ENCODE data around the gene RAB14. TPM values are rescaled to one million over a fixed set of nuclear protein-coding genes. Genes with fewer than 3 reads are reported as not detected.

RAB14 gene
- total and polyA plus RNA-seq, 7 experiments from 2014 or later, result 30.5 to 66.5 (median 46.4) TPM

GRCh38 chr9:121171236-121171635, 30.4 kb downstream of the RAB14 start:
- intact Hi-C loops (cut with micrococcal nuclease), result loop anchor here in 1 of 2 donors (10.0 kb wide), 1 partner anchor 406 kb away; no protein-coding TSS in a partner anchor
- Mint-ChIP-seq H3K9me3 (no peaks in the 10 kb centered on the region), H3K27me3 (no peaks in the 10 kb centered on the region), H3K36me3 (peaks cover 4 to 75% (median 50%) of the 10 kb centered on the region in 5 donors), H3K27ac (peak overlapping the region in 6 of 9 donors; percentile 1 to 77 (median 53)), H3K4me1 (peaks cover 10 to 28% (median 25%) of the 10 kb centered on the region in 7 donors), H3K4me3 (no peak overlapping the region)
- DNase-seq (no peak), ATAC-seq (no peak)
- peaks cover 0 to 23% of the 10 kb centered on the region in 2 donors for H3K4me1 ChIP-seq (ENCODE audit: control insufficient read depth in 2 of 2, insufficient read depth in 2 of 2, low read length in 2 of 2)
- POLR2A ChIA-PET, result interaction anchor here (0.8 to 2.5 kb wide), 5 partner anchors 9 to 95 kb away, joined by 3 to 9 read pairs (median 3); no protein-coding TSS in a partner anchor
- peaks cover 8 to 94% (median 28%) of the 10 kb centered on the region in 3 experiments for H3K36me3 ChIP-seq (ENCODE audit: control insufficient read depth in 2 of 3, insufficient read depth in 3 of 3, low read length in 3 of 3)
- H3K9me3 ChIP-seq (ENCODE audit: control insufficient read depth in 2 of 3, low read length in 3 of 3), result no peaks in the 10 kb centered on the region
- no peaks in the 10 kb centered on the region for H3K27me3 ChIP-seq (ENCODE audit: control insufficient read depth in 2 of 2, insufficient read depth in 2 of 2, low read length in 2 of 2)
- H3K4me3 ChIP-seq (ENCODE audit: low read length), result no peak overlapping the region
- CTCF ChIA-PET, result interaction anchor here (1.1 to 1.2 kb wide), 2 partner anchors 15 to 64 kb away, joined by 3 to 5 read pairs; no protein-coding TSS in a partner anchor
- H3K27ac ChIP-seq (ENCODE audit: low read depth, low read length), result no peak overlapping the region

GRCh38 chr9:121169094-121169601, 32.5 kb downstream of the RAB14 start:
- H3K27me3 Mint-ChIP-seq, result no peaks in the 10 kb centered on the region
- H3K9me3 Mint-ChIP-seq, result no peaks in the 10 kb centered on the region
- ChIA-PET CTCF (interaction anchor here (0.5 to 2.6 kb wide), 10 partner anchors 9 to 390 kb away, joined by 3 to 11 read pairs (median 4); partner anchors contain the start of gene RAB14), POLR2A (interaction anchor here (0.8 to 2.6 kb wide), 6 partner anchors 10 to 47 kb away, joined by 3 to 10 read pairs (median 6); partner anchors contain the start of gene RAB14)
- no peak overlapping the region for H3K4me3 ChIP-seq (ENCODE audit: low read length)
- peaks cover 4 to 69% (median 44%) of the 10 kb centered on the region in 5 donors for H3K36me3 Mint-ChIP-seq
- H3K27ac ChIP-seq (ENCODE audit: low read depth, low read length), result peak overlapping the region; percentile 67
- H3K27me3 ChIP-seq (ENCODE audit: control insufficient read depth in 2 of 2, insufficient read depth in 2 of 2, low read length in 2 of 2), result no peaks in the 10 kb centered on the region
- H3K4me1 Mint-ChIP-seq, result peaks cover 10 to 29% (median 25%) of the 10 kb centered on the region in 7 donors
- peak overlapping the region; percentile 38 to 94 (median 84) for H3K27ac Mint-ChIP-seq
- no peaks in the 10 kb centered on the region for H3K9me3 ChIP-seq (ENCODE audit: control insufficient read depth in 2 of 3, low read length in 3 of 3)
- ATAC-seq (peak; percentile 85), DNase-seq (peak in 7 of 9 donors; percentile 20 to 46 (median 41))
- peaks cover 0 to 23% of the 10 kb centered on the region in 2 donors for H3K4me1 ChIP-seq (ENCODE audit: control insufficient read depth in 2 of 2, insufficient read depth in 2 of 2, low read length in 2 of 2)
- H3K36me3 ChIP-seq (ENCODE audit: control insufficient read depth in 2 of 3, insufficient read depth in 3 of 3, low read length in 3 of 3), result peaks cover 16 to 93% (median 40%) of the 10 kb centered on the region in 3 experiments
- H3K4me3 Mint-ChIP-seq, result peak overlapping the region in 7 of 10 donors; percentile 21 to 70 (median 53)
- intact Hi-C loops (cut with micrococcal nuclease), result loop anchor here (1.0 to 5.0 kb wide), 4 partner anchors 33 to 62 kb away; partner anchors contain the start of gene RAB14 (in 1 of the 2)

GRCh38 chr9:121168052-121168451, 33.6 kb downstream of the RAB14 start:
- DNase-seq (no peak), ATAC-seq (no peak)
- intact Hi-C loops (cut with micrococcal nuclease), result loop anchor here (2.0 to 5.0 kb wide), 3 partner anchors 34 to 61 kb away; partner anchors contain the start of gene RAB14 (in 1 of the 2)
- Mint-ChIP-seq H3K36me3 (peaks cover 0 to 66% (median 40%) of the 10 kb centered on the region in 5 donors), H3K4me1 (peaks cover 10 to 30% (median 25%) of the 10 kb centered on the region in 7 donors), H3K4me3 (peak overlapping the region in 4 of 10 donors; percentile 22 to 60 (median 46)), H3K9me3 (no peaks in the 10 kb centered on the region), H3K27ac (peak overlapping the region; percentile 42 to 94 (median 84)), H3K27me3 (no peaks in the 10 kb centered on the region)
- Histone ChIP-seq H3K36me3 (ENCODE audit: control insufficient read depth in 2 of 3, insufficient read depth in 3 of 3, low read length in 3 of 3) (peaks cover 13 to 85% (median 35%) of the 10 kb centered on the region in 3 experiments), H3K4me1 (ENCODE audit: control insufficient read depth in 2 of 2, insufficient read depth in 2 of 2, low read length in 2 of 2) (peaks cover 0 to 23% of the 10 kb centered on the region in 2 donors), H3K4me3 (ENCODE audit: low read length) (no peak overlapping the region), H3K27me3 (ENCODE audit: control insufficient read depth in 2 of 2, insufficient read depth in 2 of 2, low read length in 2 of 2) (no peaks in the 10 kb centered on the region), H3K27ac (ENCODE audit: low read depth, low read length) (peak overlapping the region; percentile 67), H3K9me3 (ENCODE audit: control insufficient read depth in 2 of 3, low read length in 3 of 3) (no peaks in the 10 kb centered on the region)
- ChIA-PET POLR2A (interaction anchor here (2.4 to 2.6 kb wide), 2 partner anchors 33 to 47 kb away, joined by 9 read pairs; partner anchors contain the start of gene RAB14), CTCF (interaction anchor here (0.6 to 2.6 kb wide), 5 partner anchors 35 to 469 kb away, joined by 3 to 11 read pairs (median 5); no protein-coding TSS in a partner anchor)

GRCh38 chr9:121160025-121160424, 41.6 kb downstream of the RAB14 start:
- H3K27ac ChIP-seq (ENCODE audit: low read depth, low read length), result peak overlapping the region; percentile 1
- H3K27me3 ChIP-seq (ENCODE audit: control insufficient read depth in 2 of 2, insufficient read depth in 2 of 2, low read length in 2 of 2), result no peaks in the 10 kb centered on the region
- H3K27ac Mint-ChIP-seq, result peak overlapping the region; percentile 27 to 89 (median 76)
- intact Hi-C loops (cut with micrococcal nuclease), result loop anchor here in 1 of 2 donors (2.0 kb wide), 1 partner anchor 13 kb away; no protein-coding TSS in a partner anchor
- DNase-seq, result no peak
- no peak for ATAC-seq
- no peaks in the 10 kb centered on the region for H3K9me3 ChIP-seq (ENCODE audit: control insufficient read depth in 2 of 3, low read length in 3 of 3)
- no peak overlapping the region for H3K4me3 Mint-ChIP-seq
- H3K4me3 ChIP-seq (ENCODE audit: low read length), result no peak overlapping the region
- H3K36me3 ChIP-seq (ENCODE audit: control insufficient read depth in 2 of 3, insufficient read depth in 3 of 3, low read length in 3 of 3), result peaks cover 24 to 69% (median 41%) of the 10 kb centered on the region in 3 experiments
- POLR2A ChIA-PET, result interaction anchor here (0.7 to 1.5 kb wide), 2 partner anchors 10 to 86 kb away, joined by 3 to 6 read pairs; no protein-coding TSS in a partner anchor
- H3K4me1 ChIP-seq (ENCODE audit: control insufficient read depth in 2 of 2, insufficient read depth in 2 of 2, low read length in 2 of 2), result peaks cover 4 to 5% of the 10 kb centered on the region in 2 donors
- peaks cover 0 to 2% (median 0%) of the 10 kb centered on the region in 11 donors for H3K9me3 Mint-ChIP-seq
- peaks cover 6 to 43% (median 24%) of the 10 kb centered on the region in 7 donors for H3K4me1 Mint-ChIP-seq
- H3K36me3 Mint-ChIP-seq, result peaks cover 20 to 61% (median 47%) of the 10 kb centered on the region in 5 donors
- CTCF ChIA-PET, result interaction anchor here (0.6 to 1.2 kb wide), 2 partner anchors 22 to 537 kb away, joined by 3 to 5 read pairs; no protein-coding TSS in a partner anchor
- no peaks in the 10 kb centered on the region for H3K27me3 Mint-ChIP-seq

GRCh38 chr9:121157939-121158338, 43.7 kb downstream of the RAB14 start:
- DNase-seq, result no peak
- peaks cover 28 to 77% (median 37%) of the 10 kb centered on the region in 3 experiments for H3K36me3 ChIP-seq (ENCODE audit: control insufficient read depth in 2 of 3, insufficient read depth in 3 of 3, low read length in 3 of 3)
- no peaks in the 10 kb centered on the region for H3K9me3 ChIP-seq (ENCODE audit: control insufficient read depth in 2 of 3, low read length in 3 of 3)
- intact Hi-C loops (cut with micrococcal nuclease), result loop anchor here (2.0 to 5.0 kb wide), 3 partner anchors 15 to 36 kb away; no protein-coding TSS in a partner anchor
- peak overlapping the region in 5 of 9 donors; percentile 29 to 84 (median 40) for H3K27ac Mint-ChIP-seq
- CTCF ChIA-PET, result interaction anchor here (0.8 to 1.2 kb wide), 2 partner anchors 11 to 13 kb away, joined by 3 to 5 read pairs; no protein-coding TSS in a partner anchor
- no peak overlapping the region for H3K4me3 Mint-ChIP-seq
- peaks cover 32 to 59% (median 47%) of the 10 kb centered on the region in 5 donors for H3K36me3 Mint-ChIP-seq
- H3K4me1 ChIP-seq (ENCODE audit: control insufficient read depth in 2 of 2, insufficient read depth in 2 of 2, low read length in 2 of 2), result peaks cover 4 to 5% of the 10 kb centered on the region in 2 donors
- H3K27ac ChIP-seq (ENCODE audit: low read depth, low read length), result no peak overlapping the region
- no peak for ATAC-seq
- H3K4me3 ChIP-seq (ENCODE audit: low read length), result no peak overlapping the region
- H3K4me1 Mint-ChIP-seq, result peaks cover 6 to 45% (median 36%) of the 10 kb centered on the region in 7 donors
- H3K27me3 Mint-ChIP-seq, result no peaks in the 10 kb centered on the region
- peaks cover 0 to 2% (median 0%) of the 10 kb centered on the region in 11 donors for H3K9me3 Mint-ChIP-seq
- no peaks in the 10 kb centered on the region for H3K27me3 ChIP-seq (ENCODE audit: control insufficient read depth in 2 of 2, insufficient read depth in 2 of 2, low read length in 2 of 2)
- POLR2A ChIA-PET, result interaction anchor here (0.6 to 1.2 kb wide), 4 partner anchors 8 to 373 kb away, joined by 3 to 6 read pairs (median 3); no protein-coding TSS in a partner anchor

- peak; percentile 59 for ATAC-seq
- Mint-ChIP-seq H3K4me1 (peaks cover 14 to 56% (median 45%) of the 10 kb centered on the region in 7 donors), H3K27me3 (no peaks in the 10 kb centered on the region), H3K9me3 (peaks cover 0 to 2% (median 0%) of the 10 kb centered on the region in 11 donors), H3K4me3 (peak overlapping the region in 2 of 10 donors; percentile 14 to 46), H3K36me3 (peaks cover 35 to 65% (median 56%) of the 10 kb centered on the region in 5 donors), H3K27ac (peak overlapping the region in 8 of 9 donors; percentile 29 to 90 (median 72))
- Histone ChIP-seq H3K36me3 (ENCODE audit: control insufficient read depth in 2 of 3, insufficient read depth in 3 of 3, low read length in 3 of 3) (peaks cover 19 to 71% (median 31%) of the 10 kb centered on the region in 3 experiments), H3K4me1 (ENCODE audit: control insufficient read depth in 2 of 2, insufficient read depth in 2 of 2, low read length in 2 of 2) (peaks cover 5 to 8% of the 10 kb centered on the region in 2 donors), H3K27ac (ENCODE audit: low read depth, low read length) (no peak overlapping the region), H3K27me3 (ENCODE audit: control insufficient read depth in 2 of 2, insufficient read depth in 2 of 2, low read length in 2 of 2) (no peaks in the 10 kb centered on the region), H3K9me3 (ENCODE audit: control insufficient read depth in 2 of 3, low read length in 3 of 3) (no peaks in the 10 kb centered on the region), H3K4me3 (ENCODE audit: low read length) (no peak overlapping the region)
- CTCF ChIA-PET, result no interaction called here
- intact Hi-C loops (cut with micrococcal nuclease), result loop anchor here (1.0 to 5.0 kb wide), 4 partner anchors 17 to 35 kb away; no protein-coding TSS in a partner anchor
- POLR2A ChIA-PET, result no interaction called here
- no peak for DNase-seq
Measured at GRCh38 chr9:121156263-121156731, 45.4 kb downstream of the RAB14 start.

All from naive thymus-derived CD4-positive, alpha-beta T cell (primary cell).